OCI-LY3 (cell line): ENCODE results near the gene HMX3.

Source experiments
- EZH2phosphoT487 ChIP-seq: fragments of 200-600 bp; shearing (Covaris generic); IDR thresholded peaks from 2 replicates; pipeline ENCODE4 v1.6.1; 2018; ENCODE audit warnings: antibody characterized with exemption, mixed run types, low read depth
- TF ChIP-seq, protein P1 (sequence below): fragments of 200-600, 300-600 bp; sonication (generic); IDR thresholded peaks from 2 replicates; pipeline ENCODE4 v1.5.1; 2014; ENCODE audit warnings: antibody characterized with exemption, low read length, low read depth

DNA sequence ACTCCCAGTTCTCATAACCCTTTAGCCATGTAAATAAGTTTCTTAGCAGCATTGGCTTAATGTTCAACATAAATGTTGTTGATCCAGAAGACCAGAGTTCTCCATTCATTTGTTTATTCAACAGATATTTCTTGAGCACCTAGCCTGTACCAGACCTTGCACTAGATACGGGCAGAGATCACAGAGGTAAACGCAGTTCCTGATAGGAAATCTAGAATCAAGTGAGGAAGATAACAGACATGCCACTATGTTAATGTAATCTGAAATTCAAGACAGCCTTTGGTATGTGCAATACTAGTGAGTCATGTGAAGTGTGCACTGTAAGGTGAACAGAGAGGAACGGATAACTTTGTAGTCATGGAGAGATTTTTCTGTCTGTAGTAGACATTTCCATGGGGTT lies 21.4 kb downstream of the HMX3 start:
- TF ChIP-seq, protein P1, sequence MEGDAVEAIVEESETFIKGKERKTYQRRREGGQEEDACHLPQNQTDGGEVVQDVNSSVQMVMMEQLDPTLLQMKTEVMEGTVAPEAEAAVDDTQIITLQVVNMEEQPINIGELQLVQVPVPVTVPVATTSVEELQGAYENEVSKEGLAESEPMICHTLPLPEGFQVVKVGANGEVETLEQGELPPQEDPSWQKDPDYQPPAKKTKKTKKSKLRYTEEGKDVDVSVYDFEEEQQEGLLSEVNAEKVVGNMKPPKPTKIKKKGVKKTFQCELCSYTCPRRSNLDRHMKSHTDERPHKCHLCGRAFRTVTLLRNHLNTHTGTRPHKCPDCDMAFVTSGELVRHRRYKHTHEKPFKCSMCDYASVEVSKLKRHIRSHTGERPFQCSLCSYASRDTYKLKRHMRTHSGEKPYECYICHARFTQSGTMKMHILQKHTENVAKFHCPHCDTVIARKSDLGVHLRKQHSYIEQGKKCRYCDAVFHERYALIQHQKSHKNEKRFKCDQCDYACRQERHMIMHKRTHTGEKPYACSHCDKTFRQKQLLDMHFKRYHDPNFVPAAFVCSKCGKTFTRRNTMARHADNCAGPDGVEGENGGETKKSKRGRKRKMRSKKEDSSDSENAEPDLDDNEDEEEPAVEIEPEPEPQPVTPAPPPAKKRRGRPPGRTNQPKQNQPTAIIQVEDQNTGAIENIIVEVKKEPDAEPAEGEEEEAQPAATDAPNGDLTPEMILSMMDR: no peak
- no peak for TF ChIP-seq EZH2phosphoT487
